ENCODE results near the gene MBNL2. TPM values are rescaled to one million over a fixed set of nuclear protein-coding genes. Genes with fewer than 3 reads are reported as not detected.

Gene MBNL2
- total and polyA plus RNA-seq, 2 of the 4 experiments (the other 2 are of a cell fraction): 26.9 to 103 TPM

DNA sequence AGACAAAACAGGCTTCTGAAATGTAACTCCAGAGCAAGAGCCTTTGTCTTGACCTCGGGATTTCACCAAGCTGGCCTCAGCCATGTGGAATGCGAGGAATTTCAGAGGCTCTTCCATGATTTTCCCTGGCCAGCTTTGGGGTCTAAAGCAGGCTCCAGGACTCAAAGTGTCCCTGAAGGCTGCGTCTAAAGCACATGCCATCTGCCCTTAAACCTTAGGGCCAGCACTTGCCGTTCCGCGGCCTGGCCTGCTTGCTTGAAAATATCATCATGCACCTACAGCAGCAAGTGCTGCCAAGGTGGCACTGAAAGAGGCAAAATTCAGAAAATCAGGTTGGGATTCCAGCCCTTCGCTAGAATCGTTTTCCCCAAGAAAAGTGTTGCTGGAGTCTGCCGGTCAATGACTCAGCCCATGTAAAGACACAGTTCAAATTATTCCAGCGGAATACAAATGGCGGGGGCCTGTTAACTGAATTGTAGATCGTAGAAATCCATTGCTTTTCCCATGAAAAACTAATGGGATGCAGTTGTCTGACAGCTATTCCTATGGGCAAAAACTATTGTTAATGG is 106.2 kb downstream of the MBNL2 start:
- Histone ChIP-seq H3K36me3 (ENCODE audit: control insufficient read depth, insufficient read depth, low read length) (no peaks in the 10 kb centered on the region; the same call in none of the 2 replicates), H2AK5ac (ENCODE audit: low read depth, low read length) (peak overlapping the region; percentile 98), H3K23ac (ENCODE audit: low read depth, low read length) (peak overlapping the region; percentile 71; the same call in 1 of the 2 replicates), H2BK120ac (ENCODE audit: low read depth, low read length) (peak overlapping the region; percentile 93), H3K56ac (ENCODE audit: extremely low read depth, insufficient read depth, low read length) (peak overlapping the region; percentile 29; the same call in 1 of the 2 replicates), H3K9me3 (ENCODE audit: control insufficient read depth, insufficient read depth, low read length) (no peaks in the 10 kb centered on the region), H2AK9ac (replicated peaks; ENCODE audit: low read depth, low read length, poor library complexity) (peak overlapping the region; percentile 69), H3K79me1 (ENCODE audit: low read depth in 1 of 2, low read length in 2 of 2) (peaks cover 47 to 86% of the 10 kb centered on the region in 2 experiments), H3K9me1 (ENCODE audit: insufficient read depth, low read length) (peaks cover 26% of the 10 kb centered on the region), H3K9ac (ENCODE audit: low read depth, low read length) (peak overlapping the region; percentile 14; the same call in 1 of the 2 replicates), H2BK20ac (ENCODE audit: low read depth, low read length) (peak overlapping the region; percentile 80), H3K14ac (replicated peaks; ENCODE audit: low read depth, low read length) (peak overlapping the region; percentile 89), H4K20me1 (ENCODE audit: insufficient read depth, low read length) (peaks cover 9% of the 10 kb centered on the region; the same call in 1 of the 2 replicates), H3K27me3 (ENCODE audit: control insufficient read depth, insufficient read depth, low read length) (no peaks in the 10 kb centered on the region), H2BK15ac (ENCODE audit: low read depth, low read length) (peak overlapping the region; percentile 48; the same call in 1 of the 3 replicates), H4K91ac (ENCODE audit: insufficient read depth, low read depth, low read length) (peak overlapping the region; percentile 92), H3K4me1 (ENCODE audit: control insufficient read depth, insufficient read depth, low read length) (peaks cover 17% of the 10 kb centered on the region), H3K4ac (ENCODE audit: low read depth, low read length) (peak overlapping the region; percentile 88), H4K8ac (ENCODE audit: low read depth in 2 of 2, low read length in 2 of 2) (peak overlapping the region; percentile 54 to 87), H3K18ac (ENCODE audit: low read depth, low read length) (peak overlapping the region; percentile 82), H3K27ac (ENCODE audit: insufficient read depth, low read length) (peak overlapping the region; percentile 92), H2AFZ (replicated peaks; ENCODE audit: low read length, poor library complexity) (peak overlapping the region; percentile 18), H3K4me2 (ENCODE audit: low read depth, low read length) (peak overlapping the region; percentile 73), H3K4me3 (ENCODE audit: insufficient read depth, low read depth, low read length) (no peak overlapping the region), H4K5ac (ENCODE audit: low read depth, low read length) (peak overlapping the region; percentile 83), H2BK5ac (ENCODE audit: low read depth, low read length, poor library complexity, severe bottlenecking) (peak overlapping the region; percentile 96)
- TF ChIP-seq RAD21 (IDR thresholded peaks at IDR 0.05; ENCODE audit: low read length) (no peak), USF2 (IDR thresholded peaks at IDR 0.05; ENCODE audit: low read depth, low read length) (no peak), CEBPB (IDR thresholded peaks at IDR 0.05; ENCODE audit: low read depth, low read length) (no peak), SMC3 (IDR thresholded peaks at IDR 0.05; ENCODE audit: low read depth, low read length) (no peak), CHD1 (IDR thresholded peaks at IDR 0.05; ENCODE audit: low read depth, low read length) (no peak), BHLHE40 (IDR thresholded peaks at IDR 0.05; ENCODE audit: low read depth, low read length) (no peak), MXI1 (IDR thresholded peaks at IDR 0.05; ENCODE audit: borderline replicate concordance, low read depth, low read length) (no peak), CTCF (conservative IDR thresholded peaks at IDR 0.05; ENCODE audit: low read depth, low read length) (no peak), FOS (IDR thresholded peaks at IDR 0.05; ENCODE audit: low read depth, low read length) (no peak), POLR2A (IDR thresholded peaks at IDR 0.05; ENCODE audit: low read depth, low read length) (no peak)
- TF ChIP-seq, protein P1, sequence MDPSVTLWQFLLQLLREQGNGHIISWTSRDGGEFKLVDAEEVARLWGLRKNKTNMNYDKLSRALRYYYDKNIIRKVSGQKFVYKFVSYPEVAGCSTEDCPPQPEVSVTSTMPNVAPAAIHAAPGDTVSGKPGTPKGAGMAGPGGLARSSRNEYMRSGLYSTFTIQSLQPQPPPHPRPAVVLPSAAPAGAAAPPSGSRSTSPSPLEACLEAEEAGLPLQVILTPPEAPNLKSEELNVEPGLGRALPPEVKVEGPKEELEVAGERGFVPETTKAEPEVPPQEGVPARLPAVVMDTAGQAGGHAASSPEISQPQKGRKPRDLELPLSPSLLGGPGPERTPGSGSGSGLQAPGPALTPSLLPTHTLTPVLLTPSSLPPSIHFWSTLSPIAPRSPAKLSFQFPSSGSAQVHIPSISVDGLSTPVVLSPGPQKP (IDR thresholded peaks at IDR 0.05; ENCODE audit: borderline replicate concordance, low read depth, low read length): no peak
- ChIA-PET CTCF (no interaction called here), POLR2A (ENCODE audit: unreplicated experiment) (no interaction called here)
- BruUV-seq (replicated peaks): no TSS peak
- dilution Hi-C loops (cut with HindIII; ENCODE audit: low sequenced_read_pairs, unreplicated experiment) (no loop called here), in situ Hi-C loops (cut with MboI; ENCODE audit: low sequenced_read_pairs) (no loop called here), intact Hi-C loops (cut with micrococcal nuclease) (loop anchor here (5.0 kb wide), 1 partner anchor 51 kb away; no protein-coding TSS in a partner anchor)
- DNase-seq: peak; percentile 86
- peak; percentile 85 for ATAC-seq (ENCODE audit: low read depth)
- 27% methylated on average over 7 of the region's 12 CpGs; no CpG with 5 or more reads in 1 of the 2 experiments for WGBS, 2 experiments (ENCODE audit: extremely low coverage in 2 of 2, insufficient read length in 1 of 2)

Data from IMR-90 (cell line).